ENCODE measurements around the gene ERVW-1. TPM values are rescaled to one million over a fixed set of nuclear protein-coding genes. Genes with fewer than 3 reads are reported as not detected.
"Not testable (repeated sequence)": the region's sequence is repeated elsewhere in the genome, so short reads cannot be mapped to it uniquely, and the experiment has no call there.

Gene ERVW-1
- total RNA-seq, 2 donors from 2014 or later = not detected

GRCh38 chr7:92461027-92462003, 16.4 kb downstream of the ERVW-1 start:
- Mint-ChIP-seq H3K27ac (no peak overlapping the region), H3K27me3 (no peaks in the 10 kb centered on the region), H3K36me3 (no peaks in the 10 kb centered on the region), H3K9me3 (no peaks in the 10 kb centered on the region), H3K4me3 (no peak overlapping the region), H3K4me1 (ENCODE audit: low read depth in 2 of 2) (no peaks in the 10 kb centered on the region)
- DNase-seq (ENCODE audit: low spot score) = no peak
- peak in 1 of 2 donors; percentile 53 for ATAC-seq

GRCh38 chr7:92460510-92460909, 17.2 kb downstream of the ERVW-1 start:
- DNase-seq (ENCODE audit: low spot score) = no peak
- H3K27me3 Mint-ChIP-seq = no peaks in the 10 kb centered on the region
- no peaks in the 10 kb centered on the region for H3K4me1 Mint-ChIP-seq (ENCODE audit: low read depth in 2 of 2)
- no peaks in the 10 kb centered on the region for H3K9me3 Mint-ChIP-seq
- no peak overlapping the region for H3K27ac Mint-ChIP-seq
- ATAC-seq = no peak
- no peak overlapping the region for H3K4me3 Mint-ChIP-seq
- H3K36me3 Mint-ChIP-seq = no peaks in the 10 kb centered on the region

GRCh38 chr7:92460109-92460508, 17.6 kb downstream of the ERVW-1 start:
- Mint-ChIP-seq H3K27me3 (no peaks in the 10 kb centered on the region), H3K4me3 (no peak overlapping the region), H3K36me3 (no peaks in the 10 kb centered on the region), H3K4me1 (ENCODE audit: low read depth in 2 of 2) (no peaks in the 10 kb centered on the region), H3K9me3 (no peaks in the 10 kb centered on the region), H3K27ac (no peak overlapping the region)
- no peak for ATAC-seq
- no peak for DNase-seq (ENCODE audit: low spot score)

GRCh38 chr7:92456236-92456635, 21.5 kb downstream of the ERVW-1 start:
- ATAC-seq = no peak
- Mint-ChIP-seq H3K27me3 (no peaks in the 10 kb centered on the region), H3K27ac (no peak overlapping the region), H3K36me3 (peaks cover 6% of the 10 kb centered on the region), H3K9me3 (no peaks in the 10 kb centered on the region), H3K4me3 (no peak overlapping the region), H3K4me1 (ENCODE audit: low read depth in 2 of 2) (no peaks in the 10 kb centered on the region)
- DNase-seq (ENCODE audit: low spot score) = no peak

- H3K9me3 Mint-ChIP-seq = no peaks in the 10 kb centered on the region
- no peak overlapping the region for H3K27ac Mint-ChIP-seq
- H3K4me1 Mint-ChIP-seq (ENCODE audit: low read depth in 2 of 2) = peaks cover 5 to 8% of the 10 kb centered on the region in 2 donors
- H3K36me3 Mint-ChIP-seq = peaks cover 13% of the 10 kb centered on the region
- H3K4me3 Mint-ChIP-seq = no peak overlapping the region
- ATAC-seq (no peak), DNase-seq (ENCODE audit: low spot score) (no peak)
- no peaks in the 10 kb centered on the region for H3K27me3 Mint-ChIP-seq
Observed at GRCh38 chr7:92451645-92452044, 26.1 kb downstream of the ERVW-1 start.

- peak overlapping the region; percentile 97 for H3K4me3 Mint-ChIP-seq
Observed at GRCh38 chr7:92448205-92448747, 29.5 kb downstream of the ERVW-1 start.

GRCh38 chr7:92447345-92448204, 30.2 kb downstream of the ERVW-1 start, which contains the start of gene GATAD1:
TSS of gene GATAD1 (plus strand) at chr7:92447482. CDS start at chr7:92447730, 248 bp downstream.
- Mint-ChIP-seq H3K4me1 (ENCODE audit: low read depth in 2 of 2) (peaks cover 8% of the 10 kb centered on the region in 2 donors), H3K4me3 (peak within 1 kb of the TSS; percentile 97), H3K27ac (peak within 1 kb of the TSS; percentile 95), H3K36me3 (peaks cover 6% of the 10 kb centered on the region), H3K27me3 (no peaks in the 10 kb centered on the region), H3K9me3 (no peaks in the 10 kb centered on the region)
- DNase-seq (ENCODE audit: low spot score) (peak; percentile 91), ATAC-seq (peak; percentile 93 to 97)

More at GRCh38 chr7:92448205-92448747, 29.5 kb downstream of the ERVW-1 start:
- no peaks in the 10 kb centered on the region for H3K27me3 Mint-ChIP-seq
- ATAC-seq (peak; percentile 43 to 56), DNase-seq (ENCODE audit: low spot score) (peak; percentile 64)
- peaks cover 11% of the 10 kb centered on the region for H3K36me3 Mint-ChIP-seq
- H3K27ac Mint-ChIP-seq = peak overlapping the region; percentile 95
- H3K4me1 Mint-ChIP-seq (ENCODE audit: low read depth in 2 of 2) = peaks cover 8% of the 10 kb centered on the region in 2 donors
- no peaks in the 10 kb centered on the region for H3K9me3 Mint-ChIP-seq

- peak overlapping the region; percentile 97 for H3K4me3 Mint-ChIP-seq
- no peaks in the 10 kb centered on the region for H3K9me3 Mint-ChIP-seq
- H3K27me3 Mint-ChIP-seq = peaks cover 0 to 3% of the 10 kb centered on the region in 2 donors
- ATAC-seq (no peak), DNase-seq (ENCODE audit: low spot score) (no peak)
- H3K27ac Mint-ChIP-seq = peak overlapping the region; percentile 95
- peaks cover 6% of the 10 kb centered on the region for H3K36me3 Mint-ChIP-seq
- peaks cover 8% of the 10 kb centered on the region in 2 donors for H3K4me1 Mint-ChIP-seq (ENCODE audit: low read depth in 2 of 2)
Observed at GRCh38 chr7:92446869-92447344, 30.8 kb downstream of the ERVW-1 start.

- not testable (repeated sequence) for H3K36me3 Mint-ChIP-seq; ATAC-seq; H3K27ac Mint-ChIP-seq; H3K4me1 Mint-ChIP-seq (ENCODE audit: low read depth in 2 of 2); DNase-seq (ENCODE audit: low spot score); H3K4me3 Mint-ChIP-seq; H3K9me3 Mint-ChIP-seq
- H3K27me3 Mint-ChIP-seq = peaks cover 0 to 14% of the 10 kb centered on the region in 2 donors
Observed at GRCh38 chr7:92442720-92443119, 35.0 kb downstream of the ERVW-1 start.

GRCh38 chr7:92437956-92438491, 39.7 kb downstream of the ERVW-1 start:
- ATAC-seq = no peak
- no peak overlapping the region for H3K4me3 Mint-ChIP-seq
- DNase-seq (ENCODE audit: low spot score) = no peak
- no peak overlapping the region for H3K27ac Mint-ChIP-seq
- H3K36me3 Mint-ChIP-seq = no peaks in the 10 kb centered on the region
- no peaks in the 10 kb centered on the region for H3K4me1 Mint-ChIP-seq (ENCODE audit: low read depth in 2 of 2)
- H3K27me3 Mint-ChIP-seq = peaks cover 8 to 14% of the 10 kb centered on the region in 2 donors
- H3K9me3 Mint-ChIP-seq = no peaks in the 10 kb centered on the region

- Mint-ChIP-seq H3K36me3 (no peaks in the 10 kb centered on the region), H3K9me3 (no peaks in the 10 kb centered on the region), H3K4me3 (no peak overlapping the region), H3K4me1 (ENCODE audit: low read depth in 2 of 2) (no peaks in the 10 kb centered on the region), H3K27me3 (peaks cover 8 to 12% of the 10 kb centered on the region in 2 donors), H3K27ac (no peak overlapping the region)
- ATAC-seq (no peak), DNase-seq (ENCODE audit: low spot score) (no peak)
Observed at GRCh38 chr7:92436612-92437445, 40.9 kb downstream of the ERVW-1 start.

- Mint-ChIP-seq H3K4me3 (no peak overlapping the region), H3K9me3 (no peaks in the 10 kb centered on the region), H3K27ac (no peak overlapping the region), H3K4me1 (ENCODE audit: low read depth in 2 of 2) (no peaks in the 10 kb centered on the region), H3K36me3 (no peaks in the 10 kb centered on the region), H3K27me3 (peaks cover 8 to 12% of the 10 kb centered on the region in 2 donors)
- ATAC-seq (no peak), DNase-seq (ENCODE audit: low spot score) (no peak)
Observed at GRCh38 chr7:92435542-92435941, 42.2 kb downstream of the ERVW-1 start.
